Spinal cord (tissue), 4 donors: ENCODE data around the gene LAYN. TPM values are rescaled to one million over a fixed set of nuclear protein-coding genes. Genes with fewer than 3 reads are reported as not detected.

Source experiments
- polyA plus RNA-seq, 2 donors: library from polyadenylated mRNA; unstranded; fragments of 120-200 nt; gene quantifications; one replicate each; pipeline ENCODE4 v1.2.1, GENCODE V29; 2013; ENCODE audit not compliant: insufficient read length in 2 of 2
- small RNA-seq: library from RNA; depleted of rRNA; stranded (forward); fragments of <200 nt; gene quantifications from one replicate; pipeline ENCODE3, GENCODE V24; 2014; ENCODE audit warnings: low replicate concordance
- total RNA-seq, 2 donors: library from RNA; depleted of rRNA in 1 of 2; stranded (reverse); fragments of 120-200 nt in 1 of 2; fragments of >200 nt in 1 of 2; gene quantifications; one replicate each; pipeline versions ENCODE4 v1.2.3 to v1.2.4, GENCODE V29; 2013 to 2014

The LAYN gene
- total and polyA plus RNA-seq, 4 donors, result 11.0 to 16.4 (median 12.7) TPM

Small RNA genes within 50 kb of the gene (small RNA-seq; reads per million reads assigned to genes)
- 3.0 reads per million, percentile 92 among the genes with 10 or more reads in this experiment for gene MIR34B
- gene MIR34C, result 30.4 reads per million, percentile 97 among the genes with 10 or more reads in this experiment

Other genes with a start within 250 kb of the LAYN start
- 1 to 10 TPM in 1 of 2 donors, under 1 TPM in 1; 0.20 to 2.5 TPM for gene POU2AF3, start 242.2 kb upstream of the LAYN start, total RNA-seq
- 1 to 10 TPM; 2.7 to 3.5 TPM for gene POU2AF3, start 242.2 kb upstream of the LAYN start, polyA plus RNA-seq
- gene POU2AF1, start 161.4 kb upstream of the LAYN start, total RNA-seq, result 1 to 10 TPM in 1 of 2 donors, under 1 TPM in 1; 0.40 to 4.5 TPM
- under 1 TPM; 0.27 to 0.63 TPM for gene POU2AF1, start 161.4 kb upstream of the LAYN start, polyA plus RNA-seq
- under 1 TPM in 1 of 2 donors, not detected in 1; 0.39 TPM for gene BTG4, start 28.3 kb upstream of the LAYN start, total RNA-seq
- gene BTG4, start 28.3 kb upstream of the LAYN start, polyA plus RNA-seq, result not detected
- gene HOATZ, start 25.9 kb upstream of the LAYN start, total RNA-seq, result 10 to 100 TPM in 1 of 2 donors, 1 to 10 TPM in 1; 3.4 to 29.5 TPM
- gene HOATZ, start 25.9 kb upstream of the LAYN start, polyA plus RNA-seq, result 1 to 10 TPM; 6.5 to 7.6 TPM
- gene SIK2, start 61.7 kb downstream of the LAYN start, total RNA-seq, result 10 to 100 TPM; 19.8 to 26.6 TPM
- gene SIK2, start 61.7 kb downstream of the LAYN start, polyA plus RNA-seq, result 10 to 100 TPM; 18.1 to 19.6 TPM
- gene PPP2R1B, start 225.7 kb downstream of the LAYN start, total RNA-seq, result 10 to 100 TPM; 27.2 to 45.1 TPM
- 10 to 100 TPM; 17.4 to 19.0 TPM for gene PPP2R1B, start 225.7 kb downstream of the LAYN start, polyA plus RNA-seq